PFSK-1 (cell line): Measurements from ENCODE around the gene EIF3L.

Experiments
- POLR2AphosphoS5 ChIP-seq: IDR thresholded peaks from 2 replicates; pipeline ENCODE4 v1.6.1; 2012; ENCODE audit warnings: low read depth, mild to moderate bottlenecking, control low read depth, low read length, moderate library complexity
- REST ChIP-seq, 2 experiments: IDR thresholded peaks; 2 replicates each; pipeline versions ENCODE4 v1.6.1 to v1.8.0; 2011 to 2012; ENCODE audit warnings: low read depth in 2 of 2, low read length in 2 of 2, control low read depth in 1 of 2, inconsistent platforms in 1 of 2, mild to moderate bottlenecking in 1 of 2, moderate library complexity in 1 of 2; ENCODE audit not compliant: insufficient read depth in 1 of 2
- SIN3A ChIP-seq: IDR thresholded peaks from 2 replicates; pipeline ENCODE4 v1.6.1; 2012; ENCODE audit warnings: mild to moderate bottlenecking, low read length, moderate library complexity, borderline replicate concordance; ENCODE audit not compliant: insufficient read depth
- TAF1 ChIP-seq: IDR thresholded peaks from 2 replicates; pipeline ENCODE4 v1.6.1; 2012; ENCODE audit warnings: low read length, control low read depth, borderline replicate concordance; ENCODE audit not compliant: insufficient read depth

- TF ChIP-seq REST (IDR thresholded peaks at IDR 0.05; ENCODE audit: insufficient read depth in 1 of 2, low read depth in 2 of 2, low read length in 2 of 2) (no peak), POLR2AphosphoS5 (no peak), SIN3A (no peak), TAF1 (no peak)
Measured at GRCh38 chr22:37917874-37918548, 68.8 kb downstream of the EIF3L start.
